Stimulated activated CD8-positive, alpha-beta memory T cell treated with anti-CD3 and anti-CD28 coated beads, Interleukin-2, amount 100 ng/mL, for 1 hour (primary cell): ENCODE results near the gene CHRNG.
A peak's percentile ranks its signal among the peaks of the same experiment; 100 is the strongest.

ENCODE experiments used
- DNase-seq, 2 donors: peaks; one replicate each; pipeline ENCODE4 v3.0.0-alpha.2; 2020; ENCODE audit warnings: low read depth in 2 of 2

Gene CHRNG

GRCh38 chr2:232505856-232506255 lies 33.6 kb upstream of the CHRNG start:
- no peak for DNase-seq

GRCh38 chr2:232506709-232507108 lies 32.8 kb upstream of the CHRNG start:
- no peak for DNase-seq

- no peak for DNase-seq
Observed at GRCh38 chr2:232508251-232508650, 31.2 kb upstream of the CHRNG start.

- DNase-seq, result no peak
Observed at GRCh38 chr2:232511336-232511890, 28.1 kb upstream of the CHRNG start.

- DNase-seq, result no peak
Observed at GRCh38 chr2:232512602-232513001, 26.9 kb upstream of the CHRNG start.

- no peak for DNase-seq
Observed at GRCh38 chr2:232513353-232513752, 26.1 kb upstream of the CHRNG start.

GRCh38 chr2:232515639-232516038 lies 23.9 kb upstream of the CHRNG start:
- DNase-seq, result no peak

- DNase-seq, result no peak
Observed at GRCh38 chr2:232516551-232516950, 22.9 kb upstream of the CHRNG start.

GRCh38 chr2:232518844-232519243 lies 20.6 kb upstream of the CHRNG start:
- DNase-seq, result no peak

- no peak for DNase-seq
Observed at GRCh38 chr2:232519581-232520438, 19.7 kb upstream of the CHRNG start, which contains the start of gene PRSS56. Gene PRSS56, plus strand, starts transcription at chr2:232520388. Its CDS starts 211 bp downstream, at chr2:232520599.

GRCh38 chr2:232520489-232520888 lies 19.0 kb upstream of the CHRNG start:
- no peak for DNase-seq

GRCh38 chr2:232521098-232521497 lies 18.4 kb upstream of the CHRNG start:
- no peak for DNase-seq

- peak; percentile 46 to 48 for DNase-seq
Observed at GRCh38 chr2:232521959-232522622, 17.4 kb upstream of the CHRNG start.

- no peak for DNase-seq
Observed at GRCh38 chr2:232522623-232523401, 16.7 kb upstream of the CHRNG start.

GRCh38 chr2:232523402-232523681 lies 16.1 kb upstream of the CHRNG start:
- no peak for DNase-seq

- no peak for DNase-seq
Observed at GRCh38 chr2:232523682-232524597, 15.6 kb upstream of the CHRNG start.

- DNase-seq, result no peak
Observed at GRCh38 chr2:232524771-232525170, 14.7 kb upstream of the CHRNG start.

GRCh38 chr2:232525199-232525598 lies 14.3 kb upstream of the CHRNG start:
- DNase-seq, result no peak

GRCh38 chr2:232525791-232526371 lies 13.6 kb upstream of the CHRNG start, which contains the start of gene CHRND:
Gene CHRND, plus strand, starts transcription at chr2:232526160. Its CDS starts 56 bp downstream, at chr2:232526216.
- DNase-seq, result no peak

- no peak for DNase-seq
Observed at GRCh38 chr2:232526372-232526941, 13.0 kb upstream of the CHRNG start.
